Measurements from ENCODE around the gene TM7SF2.
"Not testable (repeated sequence)": the region's sequence is repeated elsewhere in the genome, so short reads cannot be mapped to it uniquely, and the experiment has no call there.

The TM7SF2 gene

DNA sequence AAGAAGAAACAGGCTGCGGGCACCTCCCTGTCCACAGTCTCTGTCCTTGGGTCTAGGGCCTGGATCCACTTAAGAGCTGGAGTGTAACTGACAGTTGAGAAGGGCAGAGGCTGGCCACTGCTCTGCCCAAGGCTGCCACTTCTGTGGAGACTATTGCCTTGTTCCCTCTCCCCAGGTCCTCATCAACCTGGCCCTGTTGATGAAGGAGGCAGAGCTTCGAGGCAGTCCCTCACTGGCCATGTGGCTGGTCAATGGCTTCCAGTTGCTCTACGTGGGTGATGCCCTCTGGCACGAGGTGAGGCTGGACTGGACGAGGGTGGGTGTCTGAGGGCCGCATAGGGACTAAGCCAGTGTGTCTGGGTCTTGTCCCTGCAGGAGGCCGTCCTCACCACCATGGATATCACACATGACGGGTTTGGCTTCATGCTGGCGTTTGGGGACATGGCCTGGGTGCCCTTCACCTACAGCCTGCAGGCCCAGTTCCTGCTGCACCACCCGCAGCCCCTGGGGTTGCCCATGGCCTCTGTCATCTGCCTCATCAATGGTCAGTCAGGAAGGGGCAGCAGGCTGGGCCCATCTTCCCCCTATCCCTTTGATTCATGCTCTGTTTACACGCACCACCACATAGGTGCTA is 3.0 kb downstream of the TM7SF2 start:
- DNase-seq (ENCODE audit: low read depth in 3 of 3): no peak

DNA sequence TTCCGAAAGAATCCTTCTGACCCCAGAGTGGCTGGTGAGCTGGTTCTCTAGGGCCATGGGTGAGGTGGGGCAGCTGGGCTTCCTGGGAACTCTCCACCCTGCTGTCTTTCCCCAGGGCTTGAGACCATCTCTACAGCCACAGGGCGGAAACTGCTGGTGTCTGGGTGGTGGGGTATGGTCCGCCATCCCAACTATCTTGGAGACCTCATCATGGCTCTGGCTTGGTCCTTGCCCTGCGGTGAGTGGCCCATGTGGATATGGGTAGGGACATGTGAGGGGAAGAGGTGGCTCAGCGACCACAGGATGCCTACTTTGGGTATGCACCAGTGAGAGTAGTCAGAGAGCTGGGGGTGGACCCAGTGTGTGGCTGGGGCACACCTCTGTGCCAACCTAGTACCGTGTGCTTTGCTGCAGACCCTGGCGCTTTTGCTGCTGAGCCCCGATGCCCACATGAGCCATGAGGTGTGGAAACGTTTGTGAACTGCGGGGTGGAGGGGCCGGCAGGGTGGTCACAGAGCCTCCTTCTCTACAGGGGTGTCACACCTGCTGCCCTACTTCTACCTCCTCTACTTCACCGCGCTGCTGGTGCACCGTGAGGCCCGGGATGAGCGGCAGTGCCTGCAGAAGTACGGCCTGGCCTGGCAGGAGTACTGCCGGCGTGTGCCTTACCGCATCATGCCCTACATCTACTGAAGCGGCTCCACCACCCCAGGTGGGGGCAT is 3.9 kb downstream of the TM7SF2 start:
- DNase-seq (ENCODE audit: low read depth in 3 of 3): no peak

DNA sequence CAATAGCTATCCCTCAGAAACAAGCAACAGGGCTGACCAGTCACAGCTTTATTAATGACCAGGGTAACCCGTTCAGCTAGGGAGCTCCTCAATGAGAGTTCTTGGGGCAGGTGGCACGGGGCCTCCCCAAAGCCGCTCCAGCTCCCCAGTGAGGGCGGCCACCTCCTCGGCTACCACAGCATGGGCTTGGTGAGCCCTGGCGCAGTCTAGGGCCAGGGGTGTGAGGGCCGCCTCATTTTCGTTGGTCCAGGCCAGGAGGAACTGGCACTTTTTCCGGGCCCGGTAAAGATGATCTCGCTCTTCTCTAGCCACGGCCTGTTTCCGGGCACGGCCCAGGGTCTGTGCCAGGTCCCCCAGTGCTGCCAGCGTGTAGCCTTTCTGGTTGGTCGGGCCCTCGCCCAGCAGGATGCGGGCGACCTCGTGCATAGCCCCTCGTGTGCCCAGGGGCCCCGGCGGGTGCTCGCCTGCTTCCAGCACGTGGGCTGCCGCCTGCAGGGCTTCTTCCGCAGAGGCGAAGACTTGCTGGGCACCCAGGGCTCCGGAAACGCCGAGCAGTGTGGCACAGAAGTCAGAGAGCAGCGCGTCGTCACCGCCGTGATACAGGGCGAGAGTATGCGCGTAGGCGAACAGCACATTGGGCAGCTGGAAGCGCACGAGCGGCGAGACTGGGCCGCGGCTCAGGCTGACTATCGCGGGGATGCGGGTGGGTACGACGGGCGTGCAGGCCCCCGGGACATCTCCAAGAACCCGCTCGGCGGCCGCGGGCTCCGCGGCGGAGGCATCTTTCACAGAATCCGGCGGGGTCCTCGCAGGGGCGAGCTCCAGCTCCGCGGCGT is 4.9 kb downstream of the TM7SF2 start:
- DNase-seq (ENCODE audit: low read depth in 3 of 3): peak in 1 of 3 experiments; percentile 60

DNA sequence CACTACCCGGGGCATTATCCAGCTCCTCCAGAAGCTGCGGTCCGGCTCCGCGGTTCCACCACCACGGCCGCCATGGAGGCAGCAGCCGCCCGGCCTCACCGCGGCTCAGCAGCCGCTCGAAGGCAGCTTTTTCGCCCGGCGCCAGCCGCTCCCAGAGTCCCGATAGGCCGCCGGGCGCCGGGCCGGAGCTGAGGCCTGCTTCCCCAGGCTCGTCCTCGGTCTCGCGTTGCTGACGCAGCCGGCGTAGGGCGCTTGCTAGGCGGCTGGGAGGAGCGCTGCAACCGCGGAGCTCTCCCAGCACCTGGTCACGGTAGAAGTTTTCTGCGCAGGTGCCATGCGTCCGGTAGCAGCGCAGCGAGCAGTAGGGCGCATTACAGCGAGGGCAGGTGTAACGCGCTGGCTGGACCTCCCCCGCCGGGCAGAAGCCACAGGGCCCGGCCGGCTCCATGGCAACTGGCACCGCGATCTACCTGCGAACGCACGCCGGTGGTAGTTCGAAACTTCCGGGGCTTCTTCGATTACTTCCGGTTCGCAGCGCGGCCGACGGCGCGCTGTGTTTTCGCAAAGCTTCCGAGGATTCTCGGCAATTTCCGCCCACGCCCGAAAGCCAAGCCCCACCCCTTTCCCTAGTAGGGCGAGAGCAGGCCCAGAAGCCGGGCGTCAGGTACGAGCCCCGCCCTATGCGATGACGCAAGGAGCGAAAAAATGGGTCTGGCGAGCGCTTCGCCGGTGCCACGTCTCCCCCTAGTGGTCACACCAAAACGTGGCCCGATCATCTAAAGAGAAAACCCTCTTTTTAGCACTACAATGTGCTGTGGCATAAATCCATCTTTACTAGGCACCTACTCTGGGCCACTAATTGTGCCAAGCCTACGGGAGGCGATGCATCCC is 5.8 kb downstream of the TM7SF2 start, which contains the start of gene ZNHIT2:
Gene ZNHIT2 (minus strand): TSS at position 496 of the 891 bp plus-strand sequence. CDS start 48 bp downstream, at position 448.
- DNase-seq (ENCODE audit: low read depth in 3 of 3): peak; percentile 100

DNA sequence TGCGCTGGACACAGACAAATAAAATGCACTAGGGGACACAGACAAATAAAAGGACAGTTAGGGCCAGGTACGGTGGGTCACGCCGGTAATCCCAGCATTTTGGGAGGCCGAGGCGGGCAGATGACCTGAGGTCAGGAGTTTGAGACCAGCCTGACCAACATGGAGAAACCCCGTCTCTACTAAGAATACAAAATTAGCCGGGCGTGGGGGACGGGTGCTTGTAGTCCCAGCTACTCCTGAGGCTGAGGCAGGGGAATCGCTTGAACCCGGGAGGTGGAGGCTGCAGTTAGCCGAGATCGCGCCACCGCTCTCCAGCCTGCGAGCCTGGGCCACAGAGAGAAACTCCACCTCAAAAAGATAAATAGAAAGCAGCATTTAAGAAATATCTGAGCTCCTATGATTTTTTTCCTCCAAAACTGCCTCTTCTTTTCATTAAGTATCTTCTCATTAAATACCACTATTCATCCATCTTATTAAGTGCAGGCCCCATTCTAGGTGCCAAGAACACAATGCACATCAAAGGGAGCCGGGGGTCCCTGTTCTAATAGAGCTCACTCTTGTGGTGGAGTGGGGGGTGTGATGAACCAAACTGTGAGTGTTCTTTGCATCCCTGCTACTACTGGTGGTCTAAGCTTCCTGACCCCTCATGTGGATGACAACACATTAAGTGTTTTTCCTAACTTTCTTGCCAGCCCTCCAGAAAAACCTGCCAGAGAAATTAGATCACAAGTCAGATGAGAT is 6.6 kb downstream of the TM7SF2 start:
- no peak for DNase-seq (ENCODE audit: low read depth in 3 of 3)

DNA sequence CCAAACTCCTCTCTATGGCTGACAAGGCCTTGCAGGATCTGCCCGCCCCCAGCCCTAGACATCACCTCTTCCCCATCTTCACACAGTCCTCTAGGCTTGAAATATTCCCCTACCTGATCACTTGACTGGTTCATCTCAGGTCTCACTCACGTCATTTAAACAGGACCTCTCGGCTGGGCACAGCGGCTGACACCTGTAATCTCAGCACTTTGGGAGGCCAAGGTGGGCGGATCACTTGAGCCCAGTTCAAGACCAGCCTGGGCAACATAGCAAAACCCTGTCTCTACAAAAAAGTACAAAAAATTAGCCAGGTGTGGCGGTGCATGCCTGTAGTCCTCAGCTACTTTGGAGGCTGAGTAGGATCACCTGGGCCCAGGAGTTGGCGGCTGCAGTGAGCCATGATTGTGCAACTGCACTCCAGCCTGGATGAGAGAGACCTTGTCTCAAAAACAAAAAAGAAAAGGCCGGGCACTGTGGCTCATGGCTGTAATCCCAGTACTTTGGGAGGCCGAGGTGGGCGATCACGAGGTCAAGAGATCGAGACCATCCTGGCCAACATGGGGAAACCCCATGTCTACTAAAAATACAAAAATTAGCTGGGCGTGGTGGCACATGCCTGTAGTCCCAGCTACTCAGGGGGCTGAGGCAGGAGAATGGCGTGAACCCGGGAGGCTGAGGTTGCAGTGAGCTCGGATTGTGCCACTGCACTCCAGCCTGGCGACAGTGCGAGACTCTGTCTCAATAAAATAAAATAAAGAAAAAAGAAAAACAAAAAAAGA is 7.4 kb downstream of the TM7SF2 start:
- DNase-seq (ENCODE audit: low read depth in 3 of 3): not testable (repeated sequence)

DNA sequence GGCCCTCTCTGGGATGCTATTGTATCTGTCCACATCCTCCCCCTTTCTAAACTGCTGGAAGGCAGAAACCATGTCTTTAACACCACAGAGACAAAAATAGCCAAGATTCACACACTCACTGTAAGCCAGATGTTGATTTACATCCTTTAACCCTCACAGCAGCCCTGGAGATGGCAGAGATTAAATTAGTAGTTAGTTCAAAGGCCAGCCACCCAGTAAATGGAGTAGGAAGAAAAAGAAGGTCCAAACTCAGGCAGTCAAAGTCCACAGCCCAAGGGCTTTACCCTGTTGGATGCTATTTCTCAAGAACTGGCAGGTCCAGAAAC is 8.0 kb downstream of the TM7SF2 start:
- no peak for DNase-seq (ENCODE audit: low read depth in 3 of 3)

DNA sequence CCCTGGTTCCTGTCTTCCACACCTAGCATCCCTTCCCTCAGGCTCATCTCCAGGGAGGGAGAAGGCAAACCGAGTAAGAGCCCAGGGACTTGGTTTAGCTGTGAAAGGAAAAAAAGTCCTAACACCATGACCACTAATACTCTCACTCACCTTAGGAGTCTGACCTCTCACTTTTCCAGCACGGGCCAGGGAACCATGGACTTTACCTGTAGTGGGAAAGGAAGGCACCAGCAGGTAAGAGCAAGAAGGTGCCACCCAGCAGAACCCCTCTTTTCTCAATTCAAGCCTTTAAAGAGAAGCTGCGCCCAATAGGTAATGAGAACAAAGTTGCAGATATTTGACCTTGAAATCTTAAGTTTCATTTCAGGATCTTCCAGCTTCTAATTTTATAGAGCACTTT is 9.2 kb downstream of the TM7SF2 start:
- no peak for DNase-seq (ENCODE audit: low read depth in 3 of 3)

DNA sequence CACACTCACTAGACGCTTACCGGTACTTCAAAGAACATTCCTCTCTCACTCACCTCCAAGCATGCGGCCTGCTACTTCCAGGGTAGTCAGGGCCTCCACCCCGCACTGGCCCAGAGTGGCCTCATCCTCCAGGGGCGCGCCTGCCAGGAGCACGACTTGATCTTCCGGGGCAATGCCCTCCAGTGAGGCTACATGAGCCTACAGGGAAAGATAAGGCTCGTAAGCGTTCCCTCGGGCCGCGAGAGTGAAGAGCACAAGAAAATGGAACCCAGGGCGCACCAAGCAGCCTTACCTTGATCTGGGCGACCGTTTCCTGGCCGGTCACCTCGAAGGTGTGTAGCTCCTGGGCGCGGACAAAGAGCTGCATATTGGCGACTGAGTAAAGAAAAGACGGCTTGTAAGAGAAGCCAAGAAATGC is 9.8 kb downstream of the TM7SF2 start:
- DNase-seq (ENCODE audit: low read depth in 3 of 3): no peak

DNA sequence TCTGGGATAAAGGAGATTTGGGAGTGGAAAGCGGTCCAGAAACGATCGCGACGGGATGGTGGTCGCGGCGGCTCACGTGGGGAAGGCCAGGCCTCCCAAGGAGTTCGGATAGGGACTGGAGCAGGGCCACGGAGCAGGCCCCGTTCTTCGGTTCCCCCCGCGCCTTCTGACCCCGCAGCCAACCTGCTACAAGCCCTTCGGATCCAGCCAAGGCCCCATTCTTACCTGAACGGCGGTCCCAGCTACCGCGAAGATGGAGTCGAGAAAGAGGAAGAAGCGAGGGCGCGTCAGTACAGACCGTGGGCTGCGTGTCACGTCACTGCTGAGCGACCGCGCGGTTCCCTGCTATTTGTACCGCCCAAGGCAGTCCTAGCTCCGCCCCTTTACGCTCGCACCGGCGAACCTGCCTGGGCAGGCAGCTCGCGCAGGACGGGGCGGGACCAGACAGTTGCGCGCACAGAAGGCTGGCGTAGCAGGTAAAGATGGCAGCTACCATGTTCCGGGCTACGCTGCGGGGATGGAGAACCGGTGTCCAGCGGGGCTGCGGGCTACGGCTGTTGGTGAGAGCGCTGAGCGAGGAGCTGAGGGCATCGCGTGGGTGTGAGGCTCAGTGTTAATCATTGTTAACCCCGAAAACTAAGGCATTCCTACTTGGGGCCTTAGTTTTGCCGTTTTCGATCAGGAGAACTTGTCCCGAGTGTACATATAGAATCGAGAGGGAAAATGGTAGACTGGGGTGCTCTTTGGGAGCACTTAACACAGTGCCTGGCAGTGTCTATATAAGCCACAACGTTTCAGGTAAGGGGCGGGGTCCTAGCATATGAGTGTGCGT is 10.4 kb downstream of the TM7SF2 start, which contains the start of the genes FAU and MRPL49:
Gene FAU (minus strand): TSS at position 270 of the 832 bp plus-strand sequence. CDS start 321 bp downstream, outside the sequence.
Gene MRPL49 (plus strand): TSS at position 457 of the 832 bp plus-strand sequence. CDS start 26 bp downstream, at position 483.
- peak; percentile 98 to 99 (median 99) for DNase-seq (ENCODE audit: low read depth in 3 of 3)

DNA sequence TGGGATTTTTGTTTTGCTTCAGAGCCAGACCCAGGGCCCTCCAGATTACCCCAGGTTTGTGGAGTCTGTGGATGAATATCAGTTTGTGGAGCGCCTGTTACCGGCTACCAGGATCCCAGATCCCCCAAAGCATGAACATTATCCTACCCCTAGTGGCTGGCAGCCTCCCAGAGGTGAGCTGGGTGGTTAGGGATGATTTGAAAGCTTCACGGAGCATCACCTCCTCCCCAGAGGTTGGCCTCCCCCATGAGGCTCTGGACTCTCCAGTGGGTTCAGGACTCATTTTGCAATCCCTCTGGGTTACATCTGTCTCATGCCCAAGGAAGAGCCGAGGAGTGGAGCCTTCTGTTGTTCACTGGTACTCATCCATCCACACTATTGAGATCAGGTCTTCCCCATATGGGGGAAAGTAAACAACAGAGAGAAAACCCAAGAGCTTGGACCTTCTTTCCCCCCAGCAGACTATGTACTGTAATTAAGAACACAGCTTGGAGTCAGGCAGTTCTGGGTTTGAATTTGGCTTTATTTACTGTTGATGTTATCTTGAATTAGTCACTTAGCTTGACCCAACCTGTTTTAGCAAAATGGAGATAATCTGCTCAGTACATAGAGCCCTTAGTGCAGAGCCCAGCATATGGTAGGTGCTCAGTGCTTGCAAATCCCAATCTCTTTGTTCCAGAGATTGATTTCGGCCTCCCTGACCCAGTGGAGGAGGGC is 13.0 kb downstream of the TM7SF2 start:
- no peak for DNase-seq (ENCODE audit: low read depth in 3 of 3)

DNA sequence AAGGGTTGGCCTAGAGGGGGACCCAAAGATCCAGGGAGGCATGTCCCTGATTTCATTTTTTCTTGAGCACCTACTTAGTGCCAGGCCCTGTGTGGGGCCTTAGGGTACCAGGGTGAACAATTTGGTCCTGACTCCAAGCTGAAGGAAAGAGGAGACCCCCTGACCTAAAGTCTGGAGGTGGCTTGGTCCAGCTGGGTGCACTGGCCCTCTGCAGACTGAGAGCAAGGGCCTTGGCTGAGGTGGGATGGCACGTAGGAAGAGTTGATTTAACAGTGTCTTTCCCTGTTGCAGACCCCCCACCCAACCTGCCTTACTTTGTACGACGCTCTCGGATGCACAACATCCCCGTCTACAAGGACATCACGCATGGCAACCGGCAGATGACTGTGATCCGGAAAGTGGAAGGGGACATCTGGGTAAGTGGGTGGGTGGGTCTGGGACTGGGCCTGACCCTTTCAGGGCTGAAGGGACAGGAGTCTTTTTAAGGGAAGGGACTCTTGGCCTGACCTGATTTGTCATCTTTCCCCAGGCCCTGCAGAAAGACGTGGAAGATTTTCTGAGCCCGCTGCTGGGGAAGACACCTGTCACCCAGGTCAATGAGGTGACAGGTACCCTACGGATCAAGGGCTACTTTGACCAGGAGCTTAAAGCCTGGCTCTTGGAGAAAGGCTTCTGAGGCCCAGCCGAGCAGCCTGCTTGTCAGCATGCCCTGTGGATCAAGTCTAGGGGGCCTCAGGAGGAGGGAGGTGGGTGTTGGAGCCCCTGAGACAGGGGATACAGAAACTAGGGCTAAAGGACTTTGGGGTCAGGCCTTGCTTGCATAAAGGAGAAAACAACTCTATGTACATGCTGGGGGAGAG is 13.8 kb downstream of the TM7SF2 start:
- no peak for DNase-seq (ENCODE audit: low read depth in 3 of 3)

DNA sequence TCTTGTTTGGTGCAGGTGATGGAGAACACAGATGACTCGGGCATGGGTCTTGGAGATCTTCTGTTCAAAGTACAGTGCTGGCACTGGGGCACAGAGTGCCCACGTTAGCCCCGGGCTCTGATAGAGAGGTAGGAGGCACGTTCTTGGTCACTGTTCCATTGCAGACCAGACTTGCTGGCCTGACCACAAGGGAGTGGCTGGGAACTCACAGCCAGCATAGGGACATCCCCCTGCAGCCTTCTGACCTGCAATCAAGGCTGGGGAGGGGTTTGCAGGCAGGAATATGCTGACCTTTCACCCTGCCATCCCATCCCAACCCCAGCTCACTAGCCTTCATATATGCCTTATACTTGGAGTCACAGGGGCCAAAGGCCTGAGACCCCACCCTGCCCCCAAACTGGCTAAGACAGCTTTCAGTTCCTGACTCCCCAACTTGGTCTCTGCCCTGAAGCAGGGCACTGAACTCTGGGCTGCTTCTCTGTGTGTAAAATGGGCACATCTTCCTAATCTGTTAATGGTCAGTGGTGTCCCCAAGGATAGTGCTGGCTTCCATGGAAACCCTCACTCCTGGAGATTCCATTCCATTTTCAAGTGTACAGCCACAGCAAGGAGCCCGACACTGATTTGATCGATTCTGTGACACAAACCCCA is 15.1 kb downstream of the TM7SF2 start:
- DNase-seq (ENCODE audit: low read depth in 3 of 3): no peak

DNA sequence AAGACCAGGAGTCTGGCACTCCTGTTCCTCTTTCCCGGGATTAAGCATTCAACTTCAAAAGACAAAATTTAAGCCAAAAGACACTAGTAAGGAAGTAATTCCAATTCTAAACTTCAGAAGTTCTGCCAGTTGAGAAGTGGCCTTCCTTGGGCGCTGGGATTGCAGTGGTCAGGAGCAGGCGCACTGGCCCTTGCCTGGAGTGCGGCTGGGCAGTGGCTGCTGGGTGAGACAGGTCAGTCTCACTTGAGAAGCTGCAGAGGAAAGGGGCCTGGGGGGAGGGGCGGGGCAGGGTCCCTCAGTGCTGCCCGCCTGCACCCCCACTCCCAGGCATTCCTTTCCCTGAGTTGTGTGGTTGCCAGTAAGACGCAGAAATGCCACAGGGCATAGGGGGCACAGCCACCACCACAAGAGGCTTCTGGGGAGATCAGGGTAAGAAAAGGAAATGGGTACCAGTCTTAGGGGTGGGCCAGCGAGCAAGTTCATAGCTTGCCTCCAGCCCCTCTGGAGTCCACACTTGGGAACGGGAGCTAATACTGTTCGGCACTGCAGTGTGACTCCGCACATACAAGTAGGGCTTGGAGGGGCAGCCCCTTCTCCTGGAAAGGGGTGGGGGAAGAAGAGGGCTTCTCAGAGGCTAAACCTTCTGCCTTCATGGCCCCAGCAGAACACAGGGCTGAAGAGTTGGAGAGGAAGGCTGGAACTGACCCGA is 16.0 kb downstream of the TM7SF2 start:
- DNase-seq (ENCODE audit: low read depth in 3 of 3): no peak

DNA sequence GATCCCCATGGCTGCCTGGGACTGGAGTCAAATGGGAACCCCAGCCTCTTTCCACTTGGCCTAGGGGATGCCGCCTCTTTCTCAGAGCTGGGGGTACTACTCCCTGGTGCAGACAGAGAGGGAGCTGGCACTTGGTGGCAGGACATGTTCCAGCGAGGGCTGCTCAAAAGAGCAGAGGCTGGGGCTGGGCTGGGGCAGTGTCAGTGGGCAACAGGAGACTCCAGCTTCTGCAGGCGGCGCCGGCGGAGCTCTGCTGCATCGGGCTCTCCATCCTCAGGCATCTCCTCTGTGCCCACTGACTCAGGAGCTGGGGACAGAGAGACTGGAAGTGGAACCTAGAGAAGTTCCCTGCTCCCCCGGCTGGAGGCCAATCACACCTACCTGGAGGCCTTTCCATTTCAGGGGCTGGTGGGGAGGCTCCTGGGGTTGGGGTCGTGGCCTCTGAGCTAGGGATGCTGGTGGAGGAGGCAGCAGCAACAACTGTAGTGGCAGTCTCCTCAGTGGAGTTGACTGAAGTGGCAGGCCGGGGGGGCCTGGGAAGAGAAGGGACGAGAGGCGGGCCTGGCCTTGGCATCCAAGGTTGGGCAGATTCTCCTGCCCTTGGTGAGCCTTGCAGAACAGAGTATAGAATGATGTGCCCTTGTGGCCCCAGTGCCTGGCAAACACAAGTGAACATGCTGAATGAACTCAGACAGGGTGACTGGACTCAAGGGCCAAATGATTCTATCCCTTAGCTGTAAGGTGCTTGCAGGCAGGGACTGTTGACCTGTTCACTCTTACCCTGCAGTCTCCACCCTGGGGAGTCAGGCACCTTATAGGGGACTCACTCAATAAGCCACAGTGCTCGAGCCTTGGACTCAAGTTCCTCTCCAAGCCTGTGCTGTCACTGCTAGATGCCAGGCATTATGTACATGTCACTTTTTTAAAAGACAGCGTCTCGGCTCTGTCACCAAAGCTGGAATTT is 16.8 kb downstream of the TM7SF2 start:
- no peak for DNase-seq (ENCODE audit: low read depth in 3 of 3)

Data from stimulated activated CD4-positive, alpha-beta T cell treated with anti-CD3 and anti-CD28 coated beads, TNF-alpha, amount 100 ng/mL, for 24 hours (primary cell).